Fibroblast of mammary gland (primary cell): ENCODE results near the gene ANKRD55.
"Not testable (repeated sequence)": the region's sequence is repeated elsewhere in the genome, so short reads cannot be mapped to it uniquely, and the experiment has no call there.

Source experiments
- DNase-seq: peaks from one replicate; pipeline ENCODE4 v3.0.0-alpha.2; 2010; ENCODE audit warnings: low read depth
- H3K4me3 ChIP-seq: 2 replicates; pipeline ENCODE4 v1.5.1; 2011; ENCODE audit warnings: low read depth, mild to moderate bottlenecking, low read length, moderate library complexity; ENCODE audit not compliant: control insufficient read depth
- TF ChIP-seq, protein P1 (sequence below): conservative IDR thresholded peaks from 2 replicates; pipeline ENCODE4 v1.5.1; 2011; ENCODE audit warnings: low read depth, low read length, inconsistent platforms; ENCODE audit not compliant: control insufficient read depth, insufficient read depth

Gene ANKRD55

DNA sequence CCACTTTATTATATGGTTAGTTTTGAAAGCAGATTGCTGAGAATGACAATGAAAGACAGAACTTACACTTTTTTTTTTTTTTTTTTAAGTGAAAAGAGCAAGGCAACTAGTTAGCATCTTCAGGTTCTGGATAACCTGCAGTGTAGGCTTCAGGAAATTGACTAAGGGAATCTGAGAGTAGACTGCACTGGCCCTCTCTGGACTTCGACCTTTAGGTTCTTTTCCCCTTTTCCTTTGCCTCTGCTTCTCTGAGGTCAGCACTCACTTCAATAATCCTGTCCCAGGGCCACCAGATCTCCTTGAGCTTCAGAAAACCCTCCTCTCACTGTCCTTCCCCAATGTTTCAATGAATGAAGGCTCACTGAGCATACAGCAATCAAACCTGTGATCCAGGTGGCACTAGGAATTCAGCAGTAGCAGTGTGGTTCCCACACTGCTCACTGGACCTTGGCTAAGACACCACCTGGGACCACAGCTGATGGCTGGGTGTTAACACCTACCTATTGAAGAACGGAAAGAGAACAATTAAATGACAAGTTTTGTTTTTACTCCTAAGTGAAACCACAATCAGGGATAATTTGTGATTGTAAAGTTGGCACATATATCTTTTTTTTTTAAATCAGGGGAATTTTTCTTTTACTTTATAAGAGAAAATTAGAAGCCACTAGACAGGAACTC lies 152.6 kb downstream of the ANKRD55 start:
- TF ChIP-seq, protein P1, sequence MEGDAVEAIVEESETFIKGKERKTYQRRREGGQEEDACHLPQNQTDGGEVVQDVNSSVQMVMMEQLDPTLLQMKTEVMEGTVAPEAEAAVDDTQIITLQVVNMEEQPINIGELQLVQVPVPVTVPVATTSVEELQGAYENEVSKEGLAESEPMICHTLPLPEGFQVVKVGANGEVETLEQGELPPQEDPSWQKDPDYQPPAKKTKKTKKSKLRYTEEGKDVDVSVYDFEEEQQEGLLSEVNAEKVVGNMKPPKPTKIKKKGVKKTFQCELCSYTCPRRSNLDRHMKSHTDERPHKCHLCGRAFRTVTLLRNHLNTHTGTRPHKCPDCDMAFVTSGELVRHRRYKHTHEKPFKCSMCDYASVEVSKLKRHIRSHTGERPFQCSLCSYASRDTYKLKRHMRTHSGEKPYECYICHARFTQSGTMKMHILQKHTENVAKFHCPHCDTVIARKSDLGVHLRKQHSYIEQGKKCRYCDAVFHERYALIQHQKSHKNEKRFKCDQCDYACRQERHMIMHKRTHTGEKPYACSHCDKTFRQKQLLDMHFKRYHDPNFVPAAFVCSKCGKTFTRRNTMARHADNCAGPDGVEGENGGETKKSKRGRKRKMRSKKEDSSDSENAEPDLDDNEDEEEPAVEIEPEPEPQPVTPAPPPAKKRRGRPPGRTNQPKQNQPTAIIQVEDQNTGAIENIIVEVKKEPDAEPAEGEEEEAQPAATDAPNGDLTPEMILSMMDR, result no peak
- H3K4me3 ChIP-seq, result no peak overlapping the region
- DNase-seq, result no peak

DNA sequence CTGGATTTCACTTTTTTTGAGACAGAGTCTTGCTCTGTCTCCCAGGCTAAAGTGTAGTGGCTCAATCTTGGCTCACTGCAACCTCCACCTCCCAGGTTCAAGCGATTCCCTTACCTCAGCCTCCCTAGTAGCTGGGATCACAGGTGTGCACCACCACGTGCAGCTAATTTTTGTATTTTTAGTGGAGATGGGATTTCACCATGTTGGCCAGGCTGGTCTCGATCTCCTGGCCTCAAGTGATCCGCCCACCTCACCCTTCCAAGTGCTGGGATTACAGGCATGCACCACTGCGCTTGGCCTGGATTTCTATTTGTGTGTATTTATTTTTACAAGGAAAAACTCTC lies 154.0 kb downstream of the ANKRD55 start:
- DNase-seq, H3K4me3 ChIP-seq: not testable (repeated sequence)

DNA sequence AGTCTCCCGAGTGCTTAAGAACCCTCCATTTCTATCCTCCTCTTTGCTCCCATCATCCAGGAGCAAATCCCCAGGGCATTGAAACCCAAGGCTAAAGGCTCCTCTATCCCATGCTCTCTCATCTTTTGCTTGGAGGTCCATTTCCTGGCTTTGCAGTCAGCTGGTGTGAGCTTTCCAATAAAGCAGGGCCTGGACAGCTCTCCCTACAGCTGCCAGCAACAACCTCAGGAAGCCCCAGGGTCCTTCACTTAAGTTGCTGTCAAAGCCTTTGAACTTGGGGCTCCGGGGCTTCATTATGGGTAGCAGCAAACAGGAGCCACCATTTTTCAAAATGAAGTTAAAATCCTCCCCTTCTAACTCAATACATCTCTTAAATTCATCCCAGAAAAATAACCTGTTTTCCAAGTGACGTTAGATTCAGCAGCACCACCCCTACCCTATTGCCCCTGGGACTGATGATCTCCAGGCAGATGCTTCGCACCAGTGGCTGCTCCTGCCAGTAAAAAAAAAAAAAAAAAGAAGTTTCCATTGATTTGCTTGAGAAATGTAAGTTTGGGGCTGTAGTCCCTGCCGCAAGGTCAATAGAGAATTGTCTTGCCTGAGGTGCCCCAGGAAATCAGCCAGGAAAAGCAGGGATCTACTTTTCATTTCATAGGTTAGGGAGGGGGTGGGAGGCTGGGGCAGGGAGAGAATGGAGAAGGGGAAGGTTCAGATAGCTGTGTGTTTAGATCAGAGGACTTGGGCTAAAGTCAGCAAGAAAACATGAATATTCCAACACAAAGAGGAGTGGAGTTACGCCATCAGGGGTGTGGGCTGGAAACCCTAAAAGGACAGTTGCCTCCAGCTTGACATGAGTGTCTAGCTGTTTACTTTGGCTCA lies 154.6 kb downstream of the ANKRD55 start:
- DNase-seq, result peak; percentile 89
- TF ChIP-seq, protein P1, result no peak
- H3K4me3 ChIP-seq, result no peak overlapping the region

DNA sequence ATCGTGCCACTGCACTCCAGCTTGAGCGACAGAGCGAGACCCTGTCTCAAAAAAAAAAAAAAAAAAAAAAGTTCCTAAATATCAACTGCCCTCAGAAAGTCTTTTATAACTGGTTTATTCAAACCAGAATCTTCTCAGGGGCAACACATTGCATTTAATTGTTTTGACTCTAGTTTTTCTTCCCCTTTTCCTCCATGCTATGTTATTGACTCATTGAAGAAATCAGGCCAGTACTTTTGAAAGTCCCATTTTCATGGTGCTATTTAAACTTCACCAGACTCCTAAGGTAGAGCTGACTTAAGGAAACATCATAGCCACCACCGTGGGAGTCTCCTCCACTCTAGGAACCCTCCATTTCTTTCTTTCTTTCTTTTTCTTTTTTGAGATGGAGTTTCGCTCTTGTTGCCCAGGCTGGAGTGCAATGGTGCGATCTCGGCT lies 155.3 kb downstream of the ANKRD55 start:
- DNase-seq, result no peak
- TF ChIP-seq, protein P1, result no peak
- H3K4me3 ChIP-seq, result no peak overlapping the region

DNA sequence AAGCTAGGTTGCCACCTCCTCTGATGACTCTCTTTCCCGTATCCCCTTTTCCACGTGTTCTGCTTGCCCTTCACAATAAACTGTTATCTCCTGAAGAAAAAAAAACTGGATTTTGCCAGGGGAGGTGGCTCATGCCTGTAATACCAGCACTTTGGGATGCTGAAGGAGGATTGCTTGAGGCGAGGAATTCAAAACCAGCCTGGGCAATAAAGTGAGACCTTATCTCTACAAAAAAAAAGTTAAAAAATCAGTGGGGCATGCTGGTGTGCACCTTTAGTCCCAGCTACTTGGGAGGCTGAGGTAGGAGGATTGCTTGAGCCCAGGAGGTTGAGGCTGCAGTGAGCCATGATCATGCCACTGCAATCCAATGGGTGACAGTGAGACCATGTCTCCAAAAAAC lies 156.6 kb downstream of the ANKRD55 start:
- DNase-seq, result no peak
- TF ChIP-seq, protein P1, result no peak
- H3K4me3 ChIP-seq, result no peak overlapping the region

DNA sequence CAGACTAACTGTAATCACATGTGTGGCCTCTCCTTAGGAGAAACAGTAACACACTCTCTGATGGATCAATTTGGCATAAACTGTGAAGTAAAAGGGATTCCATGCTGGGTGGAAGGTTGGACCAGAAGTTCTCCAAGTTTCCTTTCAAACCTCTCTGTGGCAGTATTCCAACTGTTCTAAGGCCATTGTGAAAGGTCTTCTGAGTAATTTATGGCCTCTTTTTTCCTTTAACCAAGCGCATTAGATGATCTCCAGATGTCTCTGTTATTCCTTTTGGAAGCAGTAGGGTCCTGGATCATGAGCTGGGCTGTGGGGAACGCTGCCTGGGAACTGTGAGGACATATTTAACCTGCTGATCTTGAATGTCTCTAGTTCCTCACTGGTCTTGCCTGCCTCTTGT lies 157.8 kb downstream of the ANKRD55 start:
- peak; percentile 96 for DNase-seq
- TF ChIP-seq, protein P1, result no peak
- no peak overlapping the region for H3K4me3 ChIP-seq
